ENCODE data around the gene MAN1B1. TPM values are rescaled to one million over a fixed set of nuclear protein-coding genes. Genes with fewer than 3 reads are reported as not detected.

MAN1B1 gene
- total and polyA plus RNA-seq, 2 of the 4 experiments (the other 2 are of a cell fraction) = 28.7 to 55.1 TPM

- TF ChIP-seq, protein P1, sequence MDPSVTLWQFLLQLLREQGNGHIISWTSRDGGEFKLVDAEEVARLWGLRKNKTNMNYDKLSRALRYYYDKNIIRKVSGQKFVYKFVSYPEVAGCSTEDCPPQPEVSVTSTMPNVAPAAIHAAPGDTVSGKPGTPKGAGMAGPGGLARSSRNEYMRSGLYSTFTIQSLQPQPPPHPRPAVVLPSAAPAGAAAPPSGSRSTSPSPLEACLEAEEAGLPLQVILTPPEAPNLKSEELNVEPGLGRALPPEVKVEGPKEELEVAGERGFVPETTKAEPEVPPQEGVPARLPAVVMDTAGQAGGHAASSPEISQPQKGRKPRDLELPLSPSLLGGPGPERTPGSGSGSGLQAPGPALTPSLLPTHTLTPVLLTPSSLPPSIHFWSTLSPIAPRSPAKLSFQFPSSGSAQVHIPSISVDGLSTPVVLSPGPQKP (IDR thresholded peaks at IDR 0.05; ENCODE audit: borderline replicate concordance, low read depth, low read length) = no peak
- TF ChIP-seq MXI1 (IDR thresholded peaks at IDR 0.05; ENCODE audit: borderline replicate concordance, low read depth, low read length) (no peak), POLR2A (IDR thresholded peaks at IDR 0.05; ENCODE audit: low read depth, low read length) (no peak), CHD1 (IDR thresholded peaks at IDR 0.05; ENCODE audit: low read depth, low read length) (no peak)
Measured at GRCh38 chr9:137082925-137083290, 3.9 kb upstream of the MAN1B1 start (continued).

- H4K20me1 ChIP-seq (ENCODE audit: insufficient read depth, low read length) = peaks cover 9% of the 10 kb centered on the region
- H3K23ac ChIP-seq (ENCODE audit: low read depth, low read length) = peak overlapping the region; percentile 88
- peak overlapping the region; percentile 95 for H4K91ac ChIP-seq (ENCODE audit: insufficient read depth, low read depth, low read length)
- in situ Hi-C loops (cut with MboI; ENCODE audit: low sequenced_read_pairs) (no loop called here), dilution Hi-C loops (cut with HindIII; ENCODE audit: low sequenced_read_pairs, unreplicated experiment) (no loop called here), intact Hi-C loops (cut with micrococcal nuclease) (no loop called here)
- no peaks in the 10 kb centered on the region for H3K9me3 ChIP-seq (ENCODE audit: control insufficient read depth, insufficient read depth, low read length)
- peaks cover 6% of the 10 kb centered on the region for H3K9me1 ChIP-seq (ENCODE audit: insufficient read depth, low read length)
- ATAC-seq (ENCODE audit: low read depth) = peak; percentile 54
- peak overlapping the region; percentile 95 for H3K4ac ChIP-seq (ENCODE audit: low read depth, low read length)
- H2AK9ac ChIP-seq (replicated peaks; ENCODE audit: low read depth, low read length, poor library complexity) = peak overlapping the region; percentile 98
- peak overlapping the region; percentile 93 for H2AFZ ChIP-seq (replicated peaks; ENCODE audit: low read length, poor library complexity)
- peak overlapping the region; percentile 84 for H3K56ac ChIP-seq (ENCODE audit: extremely low read depth, insufficient read depth, low read length)
- H3K4me1 ChIP-seq (ENCODE audit: control insufficient read depth, insufficient read depth, low read length) = peaks cover 15% of the 10 kb centered on the region
- peak overlapping the region; percentile 78 for H3K18ac ChIP-seq (ENCODE audit: low read depth, low read length)
- no peak overlapping the region for H3K4me3 ChIP-seq (ENCODE audit: insufficient read depth, low read depth, low read length)
- peak overlapping the region; percentile 29 for H3K4me2 ChIP-seq (ENCODE audit: low read depth, low read length)
- peak overlapping the region; percentile 90; the same call in 2 of the 3 replicates for H2BK15ac ChIP-seq (ENCODE audit: low read depth, low read length)
- H3K79me1 ChIP-seq (ENCODE audit: low read depth in 1 of 2, low read length in 2 of 2) = peaks cover 20 to 57% of the 10 kb centered on the region in 2 experiments
- peak overlapping the region; percentile 91 for H2BK20ac ChIP-seq (ENCODE audit: low read depth, low read length)
- H2AK5ac ChIP-seq (ENCODE audit: low read depth, low read length) = peak overlapping the region; percentile 90
- no peaks in the 10 kb centered on the region for H3K27me3 ChIP-seq (ENCODE audit: control insufficient read depth, insufficient read depth, low read length)
- H4K5ac ChIP-seq (ENCODE audit: low read depth, low read length) = peak overlapping the region; percentile 80
- 13% methylated on average over 8 of the region's 12 CpGs; no CpG with 5 or more reads in 1 of the 2 experiments for WGBS, 2 experiments (ENCODE audit: extremely low coverage in 2 of 2, insufficient read length in 1 of 2)
- ChIA-PET CTCF (interaction anchor here (0.9 to 1.1 kb wide), 2 partner anchors 19 to 153 kb away, joined by 3 read pairs; no protein-coding TSS in a partner anchor), POLR2A (ENCODE audit: unreplicated experiment) (no interaction called here)
- H2BK120ac ChIP-seq (ENCODE audit: low read depth, low read length) = peak overlapping the region; percentile 92
- peaks cover 24% of the 10 kb centered on the region; the same call in 1 of the 2 replicates for H3K36me3 ChIP-seq (ENCODE audit: control insufficient read depth, insufficient read depth, low read length)
- H4K8ac ChIP-seq (ENCODE audit: low read depth in 2 of 2, low read length in 2 of 2) = peak overlapping the region; percentile 65 to 94
- no TSS peak for BruUV-seq (replicated peaks)
- H2BK5ac ChIP-seq (ENCODE audit: low read depth, low read length, poor library complexity, severe bottlenecking) = peak overlapping the region; percentile 87
- peak overlapping the region; percentile 86 for H3K14ac ChIP-seq (replicated peaks; ENCODE audit: low read depth, low read length)
- peak; percentile 97 for DNase-seq
- H3K9ac ChIP-seq (ENCODE audit: low read depth, low read length) = no peak overlapping the region
- H3K27ac ChIP-seq (ENCODE audit: insufficient read depth, low read length) = peak overlapping the region; percentile 85
- TF ChIP-seq NFE2L2 (IDR thresholded peaks at IDR 0.05; ENCODE audit: low read depth, low read length) = peak; percentile 7; the same call in 1 of the 2 replicates
- no peak for TF ChIP-seq CHD1 (IDR thresholded peaks at IDR 0.05; ENCODE audit: low read depth, low read length)
- TF ChIP-seq, protein P1 (IDR thresholded peaks at IDR 0.05; ENCODE audit: borderline replicate concordance, low read depth, low read length) = no peak
- no peak for TF ChIP-seq RFX5 (IDR thresholded peaks at IDR 0.05; ENCODE audit: low read depth, low read length)
- TF ChIP-seq, protein P2, sequence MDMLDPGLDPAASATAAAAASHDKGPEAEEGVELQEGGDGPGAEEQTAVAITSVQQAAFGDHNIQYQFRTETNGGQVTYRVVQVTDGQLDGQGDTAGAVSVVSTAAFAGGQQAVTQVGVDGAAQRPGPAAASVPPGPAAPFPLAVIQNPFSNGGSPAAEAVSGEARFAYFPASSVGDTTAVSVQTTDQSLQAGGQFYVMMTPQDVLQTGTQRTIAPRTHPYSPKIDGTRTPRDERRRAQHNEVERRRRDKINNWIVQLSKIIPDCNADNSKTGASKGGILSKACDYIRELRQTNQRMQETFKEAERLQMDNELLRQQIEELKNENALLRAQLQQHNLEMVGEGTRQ (IDR thresholded peaks at IDR 0.05; ENCODE audit: low read depth, low read length) = no peak
- peak; percentile 59 for TF ChIP-seq RCOR1 (IDR thresholded peaks at IDR 0.05; ENCODE audit: insufficient replicate concordance, low read length)
- peak; percentile 44; the same call in 1 of the 2 replicates for TF ChIP-seq BHLHE40 (IDR thresholded peaks at IDR 0.05; ENCODE audit: low read depth, low read length)
- TF ChIP-seq CTCF (conservative IDR thresholded peaks at IDR 0.05; ENCODE audit: low read depth, low read length) = no peak; the same call in 1 of the 2 replicates
Measured at GRCh38 chr9:137083394-137084004, 3.3 kb upstream of the MAN1B1 start.
